ENCODE results near the gene FOSL2. TPM values are rescaled to one million over a fixed set of nuclear protein-coding genes. Genes with fewer than 3 reads are reported as not detected.

Gene FOSL2
- total RNA-seq, 1 experiment from 2014 or later: 4.0 TPM

GRCh38 chr2:28390241-28390745 lies 2.4 kb upstream of the FOSL2 start:
- TF ChIP-seq FOXP1 (CRISPR knock-in tag; IDR thresholded peaks at IDR 0.05; ENCODE audit: borderline replicate concordance): peak; percentile 15; the same call in 1 of the 2 replicates
- TF ChIP-seq, protein P1, sequence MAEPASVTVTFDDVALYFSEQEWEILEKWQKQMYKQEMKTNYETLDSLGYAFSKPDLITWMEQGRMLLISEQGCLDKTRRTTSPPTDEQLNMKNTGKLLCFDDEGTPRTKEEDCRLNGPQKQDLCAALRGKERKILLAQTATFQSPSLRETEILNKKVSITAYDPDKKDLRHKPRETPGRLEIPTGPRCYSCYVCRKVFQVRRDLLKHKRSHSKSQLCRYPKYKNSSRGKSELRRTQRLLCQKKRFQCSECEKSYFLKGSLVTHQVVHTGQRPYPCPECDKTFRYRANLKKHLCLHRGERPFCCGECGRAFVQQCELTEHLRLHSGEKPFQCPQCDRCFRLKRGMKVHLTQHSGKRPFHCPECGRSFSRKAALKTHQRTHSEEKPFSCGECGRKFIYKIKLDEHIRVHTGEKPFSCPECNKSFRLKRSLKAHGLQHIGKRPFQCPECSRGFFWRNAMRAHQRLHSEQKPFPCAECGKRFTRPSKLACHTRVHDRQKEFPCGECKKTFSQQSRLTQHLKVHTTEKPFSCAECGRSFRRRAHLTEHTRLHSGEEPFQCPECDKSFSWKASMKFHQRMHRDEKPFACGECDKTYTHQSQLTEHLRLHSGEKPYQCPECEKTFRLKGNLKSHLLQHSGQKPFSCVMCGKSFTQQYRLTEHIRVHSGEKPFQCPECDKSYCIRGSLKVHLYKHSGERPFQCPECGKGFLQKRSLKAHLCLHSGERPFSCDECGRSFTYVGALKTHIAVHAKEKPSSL (CRISPR knock-in tag; conservative IDR thresholded peaks at IDR 0.05): no peak
- TF ChIP-seq GABPB1 (CRISPR knock-in tag; IDR thresholded peaks at IDR 0.05): peak; percentile 93
- TF ChIP-seq CREB1 (CRISPR knock-in tag; IDR thresholded peaks at IDR 0.05): no peak
- no peak for TF ChIP-seq CTCF (IDR thresholded peaks at IDR 0.05)
- TF ChIP-seq JUN (CRISPR knock-in tag; IDR thresholded peaks at IDR 0.05): 0 out of 2 replicates have a peak, but pooled peaks have one; percentile 26
- TF ChIP-seq, protein P2, sequence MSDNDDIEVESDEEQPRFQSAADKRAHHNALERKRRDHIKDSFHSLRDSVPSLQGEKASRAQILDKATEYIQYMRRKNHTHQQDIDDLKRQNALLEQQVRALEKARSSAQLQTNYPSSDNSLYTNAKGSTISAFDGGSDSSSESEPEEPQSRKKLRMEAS (CRISPR knock-in tag; IDR thresholded peaks at IDR 0.05): peak; percentile 40; the same call in 1 of the 2 replicates
- TF ChIP-seq, protein P3, sequence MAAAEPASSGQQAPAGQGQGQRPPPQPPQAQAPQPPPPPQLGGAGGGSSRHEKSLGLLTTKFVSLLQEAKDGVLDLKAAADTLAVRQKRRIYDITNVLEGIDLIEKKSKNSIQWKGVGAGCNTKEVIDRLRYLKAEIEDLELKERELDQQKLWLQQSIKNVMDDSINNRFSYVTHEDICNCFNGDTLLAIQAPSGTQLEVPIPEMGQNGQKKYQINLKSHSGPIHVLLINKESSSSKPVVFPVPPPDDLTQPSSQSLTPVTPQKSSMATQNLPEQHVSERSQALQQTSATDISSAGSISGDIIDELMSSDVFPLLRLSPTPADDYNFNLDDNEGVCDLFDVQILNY (CRISPR knock-in tag; IDR thresholded peaks at IDR 0.05): peak; percentile 52; the same call in 1 of the 2 replicates
- TF ChIP-seq, protein P4, sequence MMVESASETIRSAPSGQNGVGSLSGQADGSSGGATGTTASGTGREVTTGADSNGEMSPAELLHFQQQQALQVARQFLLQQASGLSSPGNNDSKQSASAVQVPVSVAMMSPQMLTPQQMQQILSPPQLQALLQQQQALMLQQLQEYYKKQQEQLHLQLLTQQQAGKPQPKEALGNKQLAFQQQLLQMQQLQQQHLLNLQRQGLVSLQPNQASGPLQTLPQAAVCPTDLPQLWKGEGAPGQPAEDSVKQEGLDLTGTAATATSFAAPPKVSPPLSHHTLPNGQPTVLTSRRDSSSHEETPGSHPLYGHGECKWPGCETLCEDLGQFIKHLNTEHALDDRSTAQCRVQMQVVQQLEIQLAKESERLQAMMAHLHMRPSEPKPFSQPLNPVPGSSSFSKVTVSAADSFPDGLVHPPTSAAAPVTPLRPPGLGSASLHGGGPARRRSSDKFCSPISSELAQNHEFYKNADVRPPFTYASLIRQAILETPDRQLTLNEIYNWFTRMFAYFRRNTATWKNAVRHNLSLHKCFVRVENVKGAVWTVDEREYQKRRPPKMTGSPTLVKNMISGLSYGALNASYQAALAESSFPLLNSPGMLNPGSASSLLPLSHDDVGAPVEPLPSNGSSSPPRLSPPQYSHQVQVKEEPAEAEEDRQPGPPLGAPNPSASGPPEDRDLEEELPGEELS (CRISPR knock-in tag; IDR thresholded peaks at IDR 0.05): no peak
- TF ChIP-seq ZNF232 (CRISPR knock-in tag; IDR thresholded peaks at IDR 0.05): peak; percentile 29; the same call in 1 of the 2 replicates
- Mint-ChIP-seq H3K27ac (no peak overlapping the region), H3K4me1 (peaks cover 18% of the 10 kb centered on the region), H3K9me3 (no peaks in the 10 kb centered on the region), H3K27me3 (ENCODE audit: low read depth) (peaks cover 57% of the 10 kb centered on the region), H3K36me3 (no peaks in the 10 kb centered on the region), H3K4me3 (peak overlapping the region; percentile 84)
- ChIA-PET POLR2A (interaction anchor here (0.9 kb wide), 1 partner anchor 638 kb away, joined by 4 read pairs; no protein-coding TSS in a partner anchor), CTCF (interaction anchor here (1.1 to 1.4 kb wide), 3 partner anchors 23 to 176 kb away, joined by 3 to 5 read pairs (median 4); no protein-coding TSS in a partner anchor)
- peak; percentile 1 for ATAC-seq
- peak; percentile 67 for DNase-seq (ENCODE audit: low spot score)

GRCh38 chr2:28390746-28391563 lies 1.7 kb upstream of the FOSL2 start:
- H3K4me1 Mint-ChIP-seq: peaks cover 18% of the 10 kb centered on the region
- no peaks in the 10 kb centered on the region for H3K36me3 Mint-ChIP-seq
- ATAC-seq (no peak), DNase-seq (ENCODE audit: low spot score) (peak; percentile 51)
- peaks cover 50% of the 10 kb centered on the region for H3K27me3 Mint-ChIP-seq (ENCODE audit: low read depth)
- no peak overlapping the region for H3K27ac Mint-ChIP-seq
- TF ChIP-seq ZNF121 (CRISPR knock-in tag; IDR thresholded peaks at IDR 0.05) (no peak), FOXJ3 (CRISPR knock-in tag; IDR thresholded peaks at IDR 0.05; ENCODE audit: borderline replicate concordance) (0 out of 2 replicates have a peak, but pooled peaks have one; percentile 46), GTF2I (CRISPR knock-in tag; conservative IDR thresholded peaks at IDR 0.05) (peak; percentile 85), FOXK1 (CRISPR knock-in tag; IDR thresholded peaks at IDR 0.05) (0 out of 2 replicates have a peak, but pooled peaks have one; percentile 16), ZBTB43 (CRISPR knock-in tag; IDR thresholded peaks at IDR 0.05) (0 out of 2 replicates have a peak, but pooled peaks have one; percentile 35), IRF1 (CRISPR knock-in tag; IDR thresholded peaks at IDR 0.05) (no peak), NR1H2 (CRISPR knock-in tag; IDR thresholded peaks at IDR 0.05) (0 out of 2 replicates have a peak, but pooled peaks have one; percentile 35)
- TF ChIP-seq, protein P2 (CRISPR knock-in tag; IDR thresholded peaks at IDR 0.05): peak; percentile 61; the same call in 1 of the 2 replicates
- H3K4me3 Mint-ChIP-seq: peak overlapping the region; percentile 77
- no peaks in the 10 kb centered on the region for H3K9me3 Mint-ChIP-seq
- CTCF ChIA-PET: interaction anchor here (0.7 to 1.4 kb wide), 5 partner anchors 10 to 176 kb away, joined by 3 to 5 read pairs (median 3); no protein-coding TSS in a partner anchor
- POLR2A ChIA-PET: interaction anchor here (0.6 to 1.0 kb wide), 5 partner anchors 8 to 703 kb away, joined by 3 to 7 read pairs (median 4); no protein-coding TSS in a partner anchor
